NAMALWA (cell line): ENCODE data around the gene MARCHF9.

Experiments
- DNase-seq: peaks from one replicate; pipeline ENCODE4 v3.0.0-alpha.2; 2015; ENCODE audit warnings: low spot score

The MARCHF9 gene

DNA sequence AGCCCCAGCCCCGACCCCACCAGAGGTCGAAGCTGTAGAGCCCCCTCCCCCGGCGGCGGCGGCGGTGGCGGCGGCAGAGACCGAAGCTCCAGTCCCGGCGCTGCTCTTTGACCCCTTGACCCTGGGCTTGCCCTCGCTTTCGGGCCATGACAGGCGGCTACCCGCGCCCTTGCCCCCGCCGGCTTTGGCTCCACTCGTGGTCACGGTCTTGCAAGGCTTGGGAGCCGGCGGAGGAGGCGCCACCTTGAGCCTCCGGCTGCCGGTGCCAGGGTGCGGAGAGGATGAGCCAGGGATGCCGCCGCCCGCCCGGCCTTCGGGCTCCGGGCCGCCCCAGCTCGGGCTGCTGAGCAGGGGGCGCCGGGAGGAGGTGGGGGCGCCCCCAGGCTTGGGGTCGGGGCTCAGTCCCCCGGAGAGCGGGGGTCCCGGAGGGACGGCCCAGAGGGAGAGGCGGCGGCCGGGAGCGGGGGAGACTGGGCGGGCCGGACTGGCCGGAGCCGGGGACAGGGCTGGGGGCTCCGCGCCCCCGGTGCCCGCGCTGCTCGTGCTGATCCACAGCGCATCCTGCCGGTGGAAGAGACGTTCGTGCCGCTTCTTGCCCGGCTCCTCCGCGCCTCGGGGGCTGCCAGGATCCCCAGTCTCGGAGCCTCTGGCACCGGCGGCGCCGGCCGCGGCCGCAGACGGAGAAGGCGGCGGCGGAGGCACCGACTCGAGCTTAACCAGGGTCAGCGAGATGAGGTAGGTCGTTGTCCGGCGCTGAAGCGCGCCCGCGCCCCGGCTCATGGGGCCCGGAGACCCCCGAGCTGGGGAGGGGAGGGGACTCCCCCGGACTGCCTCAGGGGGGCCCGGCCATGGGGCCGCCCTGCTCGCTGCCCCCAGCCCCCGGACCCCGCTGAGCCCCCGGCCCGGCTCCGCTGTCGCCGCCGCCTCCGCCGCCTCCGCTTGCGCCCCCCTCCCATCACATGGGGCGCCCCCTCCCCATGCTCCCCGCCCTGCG is 17.1 kb upstream of the MARCHF9 start:
- DNase-seq, result no peak

DNA sequence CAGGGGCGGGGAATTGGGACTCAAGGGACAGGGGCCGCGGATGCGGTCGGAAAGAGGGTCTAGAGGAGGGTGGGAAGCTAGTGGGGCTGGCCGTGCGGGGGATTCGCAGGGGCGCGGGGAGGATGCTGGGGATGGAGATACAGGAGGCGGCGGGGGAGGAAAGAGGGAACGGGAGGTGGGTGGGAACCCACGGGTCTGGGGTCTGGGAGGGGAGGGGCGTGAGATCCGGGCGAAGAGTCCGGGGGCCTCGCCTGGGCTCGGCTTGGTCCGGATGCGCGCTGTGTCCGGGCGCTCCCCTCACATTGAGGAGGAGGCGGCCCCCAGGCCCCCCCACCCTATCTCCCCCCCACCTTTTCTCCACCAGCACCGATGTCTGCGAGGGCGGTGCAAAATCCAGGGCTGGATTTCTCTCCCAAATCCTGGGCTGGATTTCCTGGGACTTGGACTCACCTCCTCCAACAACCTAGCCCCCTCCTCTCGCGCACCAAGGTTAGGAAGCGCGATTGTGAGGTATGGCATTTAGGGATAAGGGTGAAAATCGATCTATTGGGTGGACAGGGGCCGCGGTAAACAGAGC is 16.2 kb upstream of the MARCHF9 start, which contains the start of gene AGAP2:
Gene AGAP2, minus strand, starts transcription at position 82 of the 577 bp plus-strand sequence. CDS start 496 bp downstream, outside the sequence.
- no peak for DNase-seq

DNA sequence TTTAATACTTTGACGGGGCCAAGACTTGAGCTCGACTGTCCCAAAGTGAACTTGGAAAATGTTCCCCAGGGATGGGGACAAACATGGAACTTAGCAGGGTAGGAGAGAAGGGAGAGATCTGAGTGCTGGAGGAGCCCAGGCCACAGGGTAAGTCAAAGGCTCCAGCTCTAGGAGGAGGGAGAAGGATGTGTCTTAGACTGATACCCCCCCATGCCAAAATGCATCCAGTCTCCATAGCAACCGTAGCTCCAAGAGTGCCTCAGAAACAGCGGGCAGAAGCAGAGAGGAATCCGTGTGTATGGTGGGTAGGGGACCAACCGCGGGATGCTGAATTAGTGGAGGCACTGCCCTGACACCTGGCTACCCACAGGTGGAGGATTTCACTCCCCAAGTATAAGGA is 15.5 kb upstream of the MARCHF9 start:
- no peak for DNase-seq

DNA sequence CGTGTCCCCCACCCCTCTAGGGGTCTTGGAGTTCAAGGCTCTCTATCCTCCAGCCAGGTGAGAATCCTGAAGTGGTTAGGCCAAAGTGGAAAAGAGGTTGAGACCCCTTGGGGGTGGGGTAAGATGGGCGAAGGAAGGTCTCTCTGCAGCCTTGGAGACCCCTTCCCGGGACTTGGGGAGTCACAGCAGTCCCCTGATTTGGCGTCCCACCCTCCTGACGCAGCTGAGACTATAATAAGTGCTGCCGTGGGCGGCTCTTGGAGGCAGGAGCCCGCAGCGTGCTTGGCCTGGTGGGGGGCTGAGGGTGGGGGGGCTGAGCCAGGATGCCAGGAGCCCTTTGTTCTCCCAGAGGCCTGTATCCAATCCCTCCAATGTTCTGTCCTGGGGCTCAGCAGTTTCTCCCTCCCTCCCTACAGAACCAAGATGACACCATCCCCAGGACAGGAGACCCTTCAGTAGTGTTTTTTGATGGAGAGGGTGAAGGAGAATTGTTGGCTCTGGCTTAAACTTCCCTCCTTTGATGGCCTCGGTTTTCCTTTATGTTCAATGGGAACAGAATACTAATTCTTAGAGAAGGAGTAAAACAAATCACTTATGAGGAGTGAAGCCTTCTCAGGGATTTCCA is 14.9 kb upstream of the MARCHF9 start:
- no peak for DNase-seq

DNA sequence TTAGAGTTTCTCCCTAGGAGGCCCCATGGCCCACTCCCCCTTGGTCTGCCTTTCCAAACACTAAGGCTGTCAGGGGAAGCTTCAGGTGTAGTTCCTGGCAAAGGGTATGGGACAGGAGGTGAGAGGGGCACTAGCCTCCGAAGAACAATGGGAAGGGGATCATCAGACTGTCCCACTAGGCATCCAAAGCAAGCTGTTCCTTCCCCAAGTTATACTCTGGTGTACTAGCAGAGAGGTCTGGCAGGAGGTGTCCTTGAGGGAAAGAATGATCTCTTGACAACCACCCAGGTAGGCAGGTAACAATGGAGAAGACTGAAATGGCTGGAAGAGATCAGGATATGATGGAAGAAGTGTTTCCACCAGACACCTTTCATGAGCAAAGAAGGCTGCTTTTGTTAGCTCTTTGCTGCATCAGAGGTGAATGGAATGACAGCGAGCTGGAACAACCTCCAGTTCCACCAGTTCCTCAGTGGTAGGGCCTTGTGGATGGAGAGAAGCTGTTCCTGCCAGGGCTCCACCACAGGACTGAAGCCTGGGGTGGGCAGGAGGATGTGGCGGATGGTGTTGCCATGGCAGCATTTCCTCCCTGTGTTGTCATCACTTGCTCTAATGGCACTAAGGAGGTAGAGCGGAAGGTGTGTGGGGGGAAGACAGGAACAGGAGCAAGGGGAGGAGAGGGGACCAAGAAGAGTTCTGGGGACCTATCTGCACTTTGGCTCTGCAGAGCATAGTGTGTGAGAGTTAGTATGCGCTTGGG is 14.1 kb upstream of the MARCHF9 start:
- DNase-seq, result peak; percentile 67

DNA sequence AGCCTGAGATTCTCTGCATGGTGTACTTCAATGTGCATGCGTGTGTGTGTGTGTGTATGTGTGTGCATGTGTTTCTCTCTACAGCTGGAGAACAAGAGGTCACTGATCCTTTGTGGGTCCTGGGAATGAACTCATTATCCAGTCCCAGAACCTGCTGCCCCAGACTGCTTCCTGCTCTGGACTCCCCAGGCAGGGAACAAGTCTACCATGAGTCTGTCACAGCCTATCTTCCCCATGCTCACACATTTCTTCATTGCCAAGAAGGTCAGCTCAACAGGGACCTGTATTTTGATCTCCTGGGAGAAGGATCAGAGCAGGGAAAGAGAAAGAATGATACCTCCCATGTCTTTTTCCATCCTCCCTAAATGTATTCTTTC is 13.5 kb upstream of the MARCHF9 start:
- no peak for DNase-seq

DNA sequence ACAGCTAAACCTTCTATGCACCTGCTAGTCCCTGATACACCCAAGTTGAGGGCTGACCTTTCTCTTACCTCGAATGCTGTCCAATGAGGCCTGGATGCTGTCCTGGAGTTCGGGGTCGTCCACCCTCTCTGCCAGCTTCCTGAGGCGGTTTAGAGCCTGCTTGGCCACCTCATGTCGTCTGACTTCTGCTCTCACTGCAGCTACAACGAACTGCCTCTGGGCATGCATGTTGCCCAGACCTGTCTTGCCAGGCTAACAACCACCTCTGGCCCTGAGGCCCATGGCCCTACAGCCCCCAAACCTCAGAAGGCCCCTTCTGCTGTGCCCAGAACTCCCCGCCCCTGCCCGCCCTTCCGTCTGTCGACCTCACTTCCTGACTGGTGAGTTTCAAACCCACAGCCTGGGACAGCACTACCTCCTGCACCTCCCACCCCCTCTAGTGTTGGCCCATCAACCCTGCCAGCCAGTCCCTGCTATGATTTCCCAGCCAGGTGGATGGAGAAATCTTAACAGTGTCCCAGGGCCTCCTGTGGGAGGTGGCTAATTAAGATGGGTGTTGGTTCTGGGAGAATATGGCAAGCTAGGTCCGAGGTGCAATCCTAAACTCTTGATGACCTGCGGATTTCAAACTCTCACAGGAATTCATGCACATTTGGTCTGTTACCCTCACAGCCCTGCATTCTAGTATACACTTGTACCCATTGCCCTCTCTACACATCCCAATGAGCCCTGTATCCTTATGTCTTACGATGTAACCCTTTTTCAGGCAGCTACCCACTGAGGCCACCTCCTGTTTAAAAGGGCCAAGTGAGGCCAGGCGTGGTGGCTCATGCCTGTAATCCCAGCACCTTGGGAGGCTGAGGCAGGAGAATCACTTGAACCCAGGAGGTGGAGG is 12.8 kb upstream of the MARCHF9 start:
- DNase-seq, result peak; percentile 86

DNA sequence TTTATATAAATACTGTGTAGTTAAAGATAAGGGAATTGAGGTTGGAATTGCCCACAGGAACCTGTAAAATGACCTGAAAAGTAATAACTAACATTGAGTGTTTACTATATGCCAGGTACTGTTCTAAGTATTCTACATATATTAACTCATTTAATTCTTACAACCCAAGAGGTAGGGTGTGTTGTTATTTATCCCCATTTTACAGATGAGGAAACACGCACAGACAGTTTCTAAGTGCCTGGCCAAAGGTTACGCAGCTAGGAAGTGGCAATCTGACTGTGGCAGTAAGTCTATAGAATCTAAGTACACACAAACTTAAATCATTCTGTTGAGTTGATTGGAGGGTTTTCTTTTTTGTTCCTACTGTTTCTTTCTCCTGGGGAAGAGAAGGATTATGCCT is 11.1 kb upstream of the MARCHF9 start:
- DNase-seq, result no peak

DNA sequence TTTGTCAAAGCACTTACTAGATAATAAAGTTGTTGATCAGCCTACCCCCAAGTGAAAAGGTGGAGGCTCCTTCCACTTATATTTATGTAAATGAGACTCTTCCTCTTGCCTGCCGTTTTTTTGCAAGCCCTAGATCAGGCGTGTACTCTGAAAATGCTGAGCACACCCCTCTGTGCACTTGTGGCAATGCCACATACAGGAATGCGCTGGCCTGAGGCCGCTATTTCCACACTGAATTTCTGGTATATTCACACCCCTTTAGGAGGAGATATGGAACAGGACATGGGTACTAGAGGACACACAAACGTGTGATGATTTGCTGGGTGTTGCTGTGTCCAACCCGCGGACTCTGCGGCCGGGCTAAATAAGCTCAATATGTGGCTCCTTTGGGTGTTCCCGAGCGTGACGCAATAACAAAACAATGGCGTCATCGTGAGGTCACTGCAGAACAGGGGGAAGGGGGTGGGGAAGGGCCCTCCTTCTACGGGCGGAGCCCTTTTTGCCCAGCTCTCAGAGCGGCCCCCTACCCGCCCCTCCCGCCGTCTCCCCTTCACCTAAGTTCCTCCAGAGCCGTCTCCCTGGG is 10.6 kb upstream of the MARCHF9 start:
- DNase-seq, result no peak

DNA sequence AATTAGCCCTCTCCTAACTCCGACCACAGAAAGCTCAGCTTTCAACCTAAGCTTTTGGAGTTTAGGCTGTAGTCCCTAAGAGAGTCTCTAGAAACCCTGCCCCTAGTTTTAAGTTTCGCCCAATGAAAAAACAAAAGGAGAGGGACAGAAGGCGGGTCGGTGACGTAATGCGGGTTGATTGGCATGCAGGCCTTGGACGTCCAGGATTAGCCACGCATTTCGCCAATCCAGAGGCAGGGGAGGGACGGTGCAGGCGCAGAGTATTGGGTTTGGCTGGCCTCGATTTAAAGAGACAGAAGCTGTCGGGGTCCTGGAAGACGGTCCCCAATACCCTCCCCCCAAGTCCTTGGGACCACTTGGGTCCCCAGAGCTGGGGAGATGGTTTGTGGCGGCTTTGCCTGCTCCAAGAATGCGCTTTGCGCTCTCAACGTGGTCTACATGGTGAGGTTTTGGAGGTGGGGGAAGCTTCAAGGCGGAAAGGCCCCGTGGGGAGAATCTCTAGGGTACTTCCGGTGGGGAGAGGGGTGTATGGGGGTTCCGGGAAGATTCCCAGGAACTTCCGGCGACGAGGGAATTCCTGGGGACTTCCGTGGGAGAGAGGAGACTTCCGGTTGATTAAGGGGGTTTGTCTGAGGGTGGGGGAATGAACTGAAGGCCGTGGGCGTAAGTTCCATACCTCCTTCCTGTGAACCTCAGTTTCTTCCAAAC is 10.0 kb upstream of the MARCHF9 start, which contains the start of gene TSPAN31:
Gene TSPAN31, plus strand, starts transcription at position 263 of the 708 bp plus-strand sequence. Its CDS starts 116 bp downstream, at position 379.
- DNase-seq, result peak; percentile 98

DNA sequence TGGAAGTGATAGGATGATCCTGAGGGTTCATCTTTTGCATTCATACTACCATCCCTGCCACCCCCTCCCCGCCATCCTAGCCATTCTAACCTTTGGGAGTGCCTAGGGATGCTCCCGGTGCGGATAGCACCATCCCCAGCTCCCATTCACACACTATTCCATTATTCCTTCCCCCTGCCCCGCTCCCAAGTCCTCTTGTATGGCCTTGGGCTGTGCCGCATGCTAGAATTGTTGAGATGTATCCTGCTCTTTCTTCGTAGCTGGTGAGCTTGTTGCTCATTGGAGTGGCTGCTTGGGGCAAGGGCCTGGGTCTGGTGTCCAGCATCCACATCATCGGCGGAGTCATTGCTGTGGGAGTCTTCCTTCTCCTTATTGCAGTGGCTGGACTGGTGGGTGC is 9.4 kb upstream of the MARCHF9 start:
- DNase-seq, result no peak

DNA sequence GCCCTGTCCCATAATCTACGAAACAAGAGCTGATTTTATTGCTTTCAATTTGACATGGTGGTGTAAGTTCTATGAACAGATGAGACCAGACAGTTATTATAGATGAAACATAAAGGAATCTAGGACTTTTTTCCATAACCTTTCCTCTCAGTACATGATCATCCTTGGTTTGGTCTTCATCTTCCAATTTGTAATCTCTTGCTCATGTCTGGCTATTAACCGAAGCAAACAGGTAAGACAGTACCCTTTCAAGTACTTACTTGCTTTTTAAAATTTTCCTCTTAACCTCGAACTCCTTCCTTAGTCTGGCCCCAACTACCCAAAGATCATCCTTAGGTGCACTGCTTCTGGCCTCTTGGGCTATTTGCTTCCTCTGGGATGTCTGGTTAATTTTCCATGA is 8.9 kb upstream of the MARCHF9 start:
- DNase-seq, result no peak

DNA sequence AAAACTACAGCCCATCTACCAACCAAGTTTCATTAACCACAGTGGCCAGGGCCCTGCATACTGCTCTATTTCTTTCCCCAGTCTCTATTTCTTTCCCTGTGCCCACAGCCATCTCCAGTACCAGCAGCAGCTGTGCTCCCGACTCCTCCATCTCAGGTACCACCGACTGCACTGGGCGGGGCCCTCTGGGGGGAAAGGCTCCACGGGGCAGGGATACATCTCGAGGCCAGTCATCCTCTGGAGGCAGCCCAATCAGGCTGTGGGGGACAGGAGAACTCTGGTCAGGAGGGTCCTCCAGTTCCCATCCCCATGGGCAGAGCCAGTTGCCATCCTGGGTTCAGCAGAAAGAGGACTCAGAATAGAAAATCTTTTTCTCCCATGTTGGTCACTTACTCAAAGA is 5.8 kb upstream of the MARCHF9 start:
- DNase-seq, result no peak

DNA sequence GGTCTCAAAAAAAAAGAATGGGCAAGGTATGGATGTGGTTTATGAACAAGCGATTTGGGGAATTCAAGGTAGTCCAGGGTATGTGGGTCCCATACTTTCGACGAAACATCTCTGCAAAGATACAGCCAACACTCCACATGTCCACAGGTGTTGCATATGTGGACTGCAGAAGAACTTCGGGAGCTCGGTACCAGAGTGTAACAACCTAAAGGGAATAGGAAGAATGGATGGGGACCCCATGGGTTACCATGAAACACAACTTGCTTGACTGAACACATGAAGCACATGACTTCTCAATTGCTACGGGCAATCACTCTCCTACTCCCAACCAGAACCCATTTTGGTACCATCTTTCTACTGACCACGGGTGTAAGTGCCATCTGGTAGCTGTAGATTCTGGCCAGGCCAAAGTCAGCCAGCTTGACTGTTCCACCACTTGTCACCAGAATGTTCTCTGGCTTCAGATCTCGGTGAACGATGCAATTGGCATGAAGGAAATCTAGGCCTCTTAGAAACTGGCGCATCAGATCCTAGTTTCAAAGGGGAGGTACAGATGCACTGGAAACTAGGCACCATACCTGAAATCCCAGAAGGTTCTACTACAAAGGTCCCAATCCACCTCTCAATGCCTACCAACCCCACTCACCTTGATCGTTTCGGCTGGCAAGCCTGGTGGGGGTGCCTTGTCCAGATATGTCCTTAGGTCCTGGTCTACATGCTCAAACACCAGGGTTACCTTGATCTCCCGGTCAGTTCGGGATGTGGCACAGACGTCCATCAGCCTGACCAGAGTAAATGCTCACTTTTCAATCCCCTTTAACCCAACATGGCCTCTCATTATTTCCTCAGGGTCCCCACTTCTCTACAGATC is 4.1 kb upstream of the MARCHF9 start:
- DNase-seq, result no peak

DNA sequence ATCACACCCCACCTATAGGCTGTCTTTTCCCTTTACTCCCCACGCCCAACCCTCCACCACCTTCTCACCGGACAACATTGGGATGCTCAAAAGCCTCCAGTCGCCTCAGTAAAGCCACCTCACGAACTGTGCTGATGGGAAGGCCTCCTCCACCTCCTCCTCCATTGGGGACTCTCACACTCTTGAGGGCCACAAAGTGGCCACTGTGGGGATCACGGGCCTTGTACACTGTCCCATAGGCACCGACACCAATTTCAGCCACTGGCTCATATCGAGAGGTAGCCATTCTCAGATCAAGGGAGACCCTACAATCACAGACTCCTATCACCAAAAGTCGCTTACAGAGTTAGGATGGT is 3.5 kb upstream of the MARCHF9 start:
- no peak for DNase-seq

DNA sequence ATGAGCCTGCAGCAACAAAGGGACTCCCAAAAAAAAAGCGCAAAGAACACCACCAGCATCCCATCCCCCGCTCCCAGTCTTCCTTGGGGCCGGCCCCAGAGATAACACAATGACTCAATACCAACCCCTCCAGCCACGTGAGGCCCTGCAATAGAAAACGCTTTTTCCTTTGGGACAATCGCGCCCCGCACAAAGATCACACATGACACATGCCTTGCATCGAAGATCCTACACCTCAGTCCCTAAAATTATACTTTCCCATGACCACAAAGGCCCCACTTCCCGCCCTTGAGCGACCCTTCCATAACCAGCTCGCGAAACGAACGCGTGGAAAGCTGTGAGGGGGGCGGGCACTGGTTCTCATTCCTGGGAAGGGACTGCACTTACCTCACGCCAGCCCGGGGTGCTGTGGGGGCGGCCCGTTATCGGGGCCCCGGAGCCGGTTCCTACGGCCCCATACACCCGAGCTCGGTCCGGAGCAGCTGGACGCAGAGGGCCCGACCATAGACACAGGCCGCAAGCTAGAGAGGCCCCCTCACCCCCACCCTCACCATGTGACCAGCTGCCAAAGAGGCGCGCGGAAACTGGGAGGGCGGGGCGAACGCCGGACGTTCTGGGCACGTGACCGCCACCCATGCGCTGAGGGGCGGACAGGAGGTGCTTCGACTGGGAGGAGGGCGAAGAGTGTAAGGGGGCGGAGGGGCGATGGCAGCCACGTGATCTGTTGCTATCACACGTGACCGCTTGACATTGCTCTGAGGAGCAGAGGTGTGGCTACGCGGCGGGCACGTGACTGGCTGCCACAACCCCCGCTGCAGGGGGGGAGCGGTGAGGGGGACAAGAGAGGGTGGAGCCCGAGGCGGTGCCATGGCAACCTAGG is 2.9 kb upstream of the MARCHF9 start, which contains the start of gene CDK4:
Gene CDK4, minus strand, starts transcription at position 523 of the 880 bp plus-strand sequence. CDS start 593 bp downstream, outside the sequence.
- DNase-seq, result peak; percentile 99

DNA sequence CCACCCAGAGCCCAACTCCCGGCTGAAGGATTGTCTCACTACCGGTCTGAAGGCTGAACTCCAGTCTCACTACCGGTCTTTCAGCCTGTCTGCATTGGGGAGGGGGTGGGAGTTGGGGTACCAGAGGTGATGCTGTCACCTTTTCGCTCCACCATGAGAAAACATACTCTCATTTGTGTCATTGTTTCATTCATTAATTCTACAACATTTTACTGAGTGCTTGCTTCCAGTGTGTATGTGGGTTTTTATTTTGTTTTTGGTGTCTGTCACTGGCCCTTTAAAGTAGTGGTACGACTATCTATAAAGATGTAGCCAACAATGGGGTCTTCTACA is 2.3 kb upstream of the MARCHF9 start:
- no peak for DNase-seq

DNA sequence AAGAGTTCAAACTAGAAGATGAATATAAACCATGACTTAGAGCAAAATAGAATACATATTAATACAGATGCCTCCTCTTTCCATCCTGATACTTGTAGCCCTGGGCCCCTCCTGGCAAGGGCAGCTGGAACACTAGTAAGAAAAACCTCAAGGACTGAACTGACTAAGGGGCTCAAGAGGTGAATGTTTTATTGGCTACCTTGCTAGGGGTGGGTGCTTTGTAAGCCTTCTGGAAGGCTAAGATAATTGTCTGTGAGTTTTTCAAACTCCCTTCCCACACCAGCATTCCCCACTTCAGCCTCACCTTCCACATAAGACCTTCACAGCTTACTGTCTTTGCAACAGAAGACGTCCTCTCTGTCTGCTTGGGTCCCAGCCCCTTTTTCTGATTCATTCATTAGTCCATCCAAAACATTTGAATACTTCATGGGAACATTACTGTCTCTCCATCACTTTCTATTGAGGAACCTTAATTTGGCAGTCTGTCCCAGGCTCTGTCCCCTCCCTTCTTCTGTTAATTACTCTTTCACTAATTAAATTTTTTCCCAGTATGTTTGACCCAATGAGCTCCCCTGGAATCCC is 1.1 kb upstream of the MARCHF9 start:
- no peak for DNase-seq
